GM10266 (cell line): ENCODE measurements around the gene FAM32A.
"Not testable (repeated sequence)": the region's sequence is repeated elsewhere in the genome, so short reads cannot be mapped to it uniquely, and the experiment has no call there.

Experiments used
- DNase-seq: peaks from one replicate; pipeline ENCODE4 v3.0.0; 2012; ENCODE audit errors: extremely low spot score
- CTCF ChIP-seq: IDR thresholded peaks from 2 replicates; pipeline ENCODE4 v1.5.1; 2012; ENCODE audit warnings: mild to moderate bottlenecking, low read depth; ENCODE audit not compliant: control insufficient read depth, insufficient read depth; ENCODE audit errors: missing control alignments

FAM32A gene

GRCh38 chr19:16164222-16164890 is 20.9 kb upstream of the FAM32A start:
- DNase-seq, result no peak
- TF ChIP-seq CTCF, result no peak

- no peak for DNase-seq
- no peak for TF ChIP-seq CTCF
Observed at GRCh38 chr19:16166417-16166816, 18.8 kb upstream of the FAM32A start.

GRCh38 chr19:16167055-16167454 is 18.2 kb upstream of the FAM32A start:
- no peak for TF ChIP-seq CTCF
- no peak for DNase-seq

GRCh38 chr19:16168465-16169081 is 16.6 kb upstream of the FAM32A start:
- no peak for DNase-seq
- no peak for TF ChIP-seq CTCF

GRCh38 chr19:16170134-16170533 is 15.1 kb upstream of the FAM32A start:
- TF ChIP-seq CTCF, result no peak
- no peak for DNase-seq

- TF ChIP-seq CTCF, result no peak
- DNase-seq, result no peak
Observed at GRCh38 chr19:16175954-16176353, 9.3 kb upstream of the FAM32A start.

- not testable (repeated sequence) for DNase-seq
Observed at GRCh38 chr19:16178866-16179265, 6.3 kb upstream of the FAM32A start.

- TF ChIP-seq CTCF, result no peak
- DNase-seq, result no peak
Observed at GRCh38 chr19:16180611-16181010, 4.6 kb upstream of the FAM32A start.
